ENCODE results near the gene CDC73.

DNA sequence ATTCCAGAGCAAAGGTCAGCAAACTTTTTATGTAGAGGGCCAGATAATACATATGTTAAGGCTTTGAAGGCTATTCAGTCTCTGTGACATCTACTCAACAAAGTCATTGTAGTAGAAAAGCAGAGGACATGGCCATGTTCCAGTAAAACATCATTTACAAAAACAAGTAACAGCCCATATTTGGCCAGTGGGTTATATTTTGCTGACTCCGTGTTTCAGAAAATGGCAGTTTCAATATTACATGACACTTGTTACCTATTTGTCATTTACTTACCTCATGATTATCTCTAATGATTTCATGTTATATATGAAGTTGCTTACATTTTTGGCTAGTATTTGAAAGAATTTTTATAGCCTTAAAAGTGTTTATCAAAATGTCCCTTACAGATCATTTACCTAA lies 182.0 kb downstream of the CDC73 start:
- TF ChIP-seq, protein P1, sequence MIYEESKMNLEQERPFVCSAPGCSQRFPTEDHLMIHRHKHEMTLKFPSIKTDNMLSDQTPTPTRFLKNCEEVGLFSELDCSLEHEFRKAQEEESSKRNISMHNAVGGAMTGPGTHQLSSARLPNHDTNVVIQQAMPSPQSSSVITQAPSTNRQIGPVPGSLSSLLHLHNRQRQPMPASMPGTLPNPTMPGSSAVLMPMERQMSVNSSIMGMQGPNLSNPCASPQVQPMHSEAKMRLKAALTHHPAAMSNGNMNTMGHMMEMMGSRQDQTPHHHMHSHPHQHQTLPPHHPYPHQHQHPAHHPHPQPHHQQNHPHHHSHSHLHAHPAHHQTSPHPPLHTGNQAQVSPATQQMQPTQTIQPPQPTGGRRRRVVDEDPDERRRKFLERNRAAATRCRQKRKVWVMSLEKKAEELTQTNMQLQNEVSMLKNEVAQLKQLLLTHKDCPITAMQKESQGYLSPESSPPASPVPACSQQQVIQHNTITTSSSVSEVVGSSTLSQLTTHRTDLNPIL (CRISPR knock-in tag; IDR thresholded peaks at IDR 0.05; ENCODE audit: low read depth), result no peak
- TF ChIP-seq ZFP3 (CRISPR knock-in tag; IDR thresholded peaks at IDR 0.05) (no peak), CSDC2 (CRISPR knock-in tag; IDR thresholded peaks at IDR 0.05) (no peak), ZNF565 (CRISPR knock-in tag; conservative IDR thresholded peaks at IDR 0.05; ENCODE audit: low read depth) (no peak)
- TF ChIP-seq, protein P2, sequence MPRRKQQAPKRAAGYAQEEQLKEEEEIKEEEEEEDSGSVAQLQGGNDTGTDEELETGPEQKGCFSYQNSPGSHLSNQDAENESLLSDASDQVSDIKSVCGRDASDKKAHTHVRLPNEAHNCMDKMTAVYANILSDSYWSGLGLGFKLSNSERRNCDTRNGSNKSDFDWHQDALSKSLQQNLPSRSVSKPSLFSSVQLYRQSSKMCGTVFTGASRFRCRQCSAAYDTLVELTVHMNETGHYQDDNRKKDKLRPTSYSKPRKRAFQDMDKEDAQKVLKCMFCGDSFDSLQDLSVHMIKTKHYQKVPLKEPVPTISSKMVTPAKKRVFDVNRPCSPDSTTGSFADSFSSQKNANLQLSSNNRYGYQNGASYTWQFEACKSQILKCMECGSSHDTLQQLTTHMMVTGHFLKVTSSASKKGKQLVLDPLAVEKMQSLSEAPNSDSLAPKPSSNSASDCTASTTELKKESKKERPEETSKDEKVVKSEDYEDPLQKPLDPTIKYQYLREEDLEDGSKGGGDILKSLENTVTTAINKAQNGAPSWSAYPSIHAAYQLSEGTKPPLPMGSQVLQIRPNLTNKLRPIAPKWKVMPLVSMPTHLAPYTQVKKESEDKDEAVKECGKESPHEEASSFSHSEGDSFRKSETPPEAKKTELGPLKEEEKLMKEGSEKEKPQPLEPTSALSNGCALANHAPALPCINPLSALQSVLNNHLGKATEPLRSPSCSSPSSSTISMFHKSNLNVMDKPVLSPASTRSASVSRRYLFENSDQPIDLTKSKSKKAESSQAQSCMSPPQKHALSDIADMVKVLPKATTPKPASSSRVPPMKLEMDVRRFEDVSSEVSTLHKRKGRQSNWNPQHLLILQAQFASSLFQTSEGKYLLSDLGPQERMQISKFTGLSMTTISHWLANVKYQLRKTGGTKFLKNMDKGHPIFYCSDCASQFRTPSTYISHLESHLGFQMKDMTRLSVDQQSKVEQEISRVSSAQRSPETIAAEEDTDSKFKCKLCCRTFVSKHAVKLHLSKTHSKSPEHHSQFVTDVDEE (CRISPR knock-in tag; IDR thresholded peaks at IDR 0.05), result no peak

All from SK-N-SH treated with all-trans-retinoic acid at 6 μM for 48 hours (cell line).